ENCODE measurements around the gene DBNDD1. TPM values are rescaled to one million over a fixed set of nuclear protein-coding genes. Genes with fewer than 3 reads are reported as not detected.
"Not testable (repeated sequence)": the region's sequence is repeated elsewhere in the genome, so short reads cannot be mapped to it uniquely, and the experiment has no call there.

DBNDD1 gene
- polyA plus RNA-seq, 4 donors, result 0.67 to 8.3 (median 2.2) TPM; not detected in 1

DNA sequence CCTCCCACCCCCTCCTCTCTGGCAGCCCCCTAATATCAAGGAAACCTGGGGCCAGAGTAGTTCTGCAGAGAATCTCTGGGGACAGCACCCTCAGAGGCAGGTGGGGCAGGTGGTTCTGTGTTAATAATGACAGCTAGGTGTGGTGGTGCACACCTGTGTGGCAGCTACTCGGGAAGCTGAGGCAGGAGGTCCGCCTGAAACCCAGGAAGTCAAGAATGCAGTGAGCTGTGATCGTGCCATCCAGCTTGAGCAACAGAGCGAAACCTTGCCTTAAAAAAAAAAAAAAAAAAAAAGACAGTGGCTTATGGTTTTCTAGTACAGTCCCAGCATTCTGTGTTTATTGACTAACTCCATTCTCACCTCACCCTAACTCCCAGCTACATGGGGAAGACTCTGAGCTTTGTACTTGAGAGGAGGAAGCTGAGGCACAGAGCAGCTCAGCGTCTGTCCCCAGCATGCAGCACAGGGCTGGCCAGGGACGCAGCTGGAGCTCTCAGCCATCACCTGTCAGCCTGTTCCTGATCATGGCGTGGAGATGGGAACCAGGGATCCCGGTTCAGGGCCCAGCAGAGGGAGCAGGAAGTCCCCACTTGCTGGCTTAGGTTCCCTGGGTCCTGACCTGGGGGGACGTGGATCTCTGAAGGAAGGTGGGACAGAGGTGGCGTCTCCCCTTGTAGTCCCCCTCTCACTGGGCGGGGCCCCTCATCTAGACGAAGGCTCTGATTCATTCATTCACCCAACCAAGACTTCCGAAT lies 6.1 kb downstream of the DBNDD1 start:
- H3K4me3 ChIP-seq (ENCODE audit: low read depth in 1 of 3, low read length in 3 of 3), result no peak overlapping the region
- no peak overlapping the region for H3K27ac ChIP-seq (ENCODE audit: low read depth in 1 of 3, low read length in 2 of 3)
- no peaks in the 10 kb centered on the region for H3K9me3 ChIP-seq (ENCODE audit: control insufficient read depth in 2 of 2, insufficient read depth in 1 of 2, low read depth in 1 of 2, low read length in 1 of 2)
- H3K27me3 ChIP-seq (ENCODE audit: control insufficient read depth in 3 of 3, insufficient read depth in 3 of 3, low read length in 3 of 3), result peaks cover 0 to 2% (median 0%) of the 10 kb centered on the region in 3 donors
- FAIRE-seq (no peak), DNase-seq (no peak)
- WGBS, 3 donors, result 52 to 64% (median 59%) methylated on average over 12 to 13 of the region's 13 CpGs
- H3K36me3 ChIP-seq (ENCODE audit: control insufficient read depth in 3 of 3, insufficient read depth in 2 of 3, low read depth in 1 of 3, low read length in 3 of 3), result peaks cover 0 to 9% (median 0%) of the 10 kb centered on the region in 3 donors
- H3K4me1 ChIP-seq (ENCODE audit: control insufficient read depth in 3 of 3, insufficient read depth in 2 of 3, low read depth in 1 of 3, low read length in 2 of 3), result no peaks in the 10 kb centered on the region

DNA sequence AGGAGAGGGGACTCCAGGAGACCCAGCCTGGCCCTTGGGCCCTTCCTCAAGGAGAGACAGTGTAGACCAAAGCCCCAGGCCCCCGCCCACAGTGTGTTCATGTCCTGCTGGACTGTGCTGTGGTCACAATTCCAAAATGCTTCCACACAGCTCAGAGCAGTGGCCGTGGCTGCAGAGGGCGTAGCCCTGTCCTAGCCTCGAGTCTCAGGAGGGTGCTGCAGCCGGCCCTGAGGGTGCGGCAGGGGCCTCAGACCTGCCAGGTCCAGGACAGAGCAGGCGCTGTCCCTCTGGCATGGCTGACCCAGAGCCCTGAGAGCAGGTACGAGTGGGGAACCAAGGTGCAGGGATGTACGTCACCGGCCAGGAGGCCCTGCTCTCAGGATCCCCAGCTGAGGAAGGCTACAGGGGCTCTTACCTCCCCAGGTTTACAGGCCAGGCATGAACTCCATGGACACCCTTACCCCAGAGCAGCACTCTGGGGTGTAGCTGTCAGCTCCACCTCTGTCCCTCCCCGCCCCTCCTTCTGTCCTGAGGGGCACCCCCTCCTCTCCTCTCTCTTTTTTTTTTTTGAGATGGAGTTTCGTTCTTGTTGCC lies 7.3 kb downstream of the DBNDD1 start:
- FAIRE-seq, result no peak
- no peak overlapping the region for H3K4me3 ChIP-seq (ENCODE audit: low read depth in 1 of 3, low read length in 3 of 3)
- no peaks in the 10 kb centered on the region for H3K9me3 ChIP-seq (ENCODE audit: control insufficient read depth in 2 of 2, insufficient read depth in 1 of 2, low read depth in 1 of 2, low read length in 1 of 2)

DNA sequence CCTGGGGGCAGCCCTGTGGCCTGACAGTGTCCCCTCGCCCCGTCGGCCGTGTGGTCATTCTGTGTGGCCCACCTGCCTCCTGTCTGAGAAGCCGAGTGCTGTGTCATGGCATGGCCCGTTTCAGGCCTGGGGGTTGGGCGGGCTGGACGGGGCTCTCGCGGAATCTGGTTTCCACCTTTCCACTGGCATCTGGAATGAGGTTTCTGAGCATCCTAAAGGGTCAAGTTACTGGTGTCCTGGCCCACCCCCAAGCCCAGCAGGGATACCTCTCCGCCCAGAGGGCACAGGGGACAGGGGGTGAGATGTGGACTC lies 7.8 kb downstream of the DBNDD1 start:
- peaks cover 0 to 2% (median 0%) of the 10 kb centered on the region in 3 donors for H3K27me3 ChIP-seq (ENCODE audit: control insufficient read depth in 3 of 3, insufficient read depth in 3 of 3, low read length in 3 of 3)
- no peaks in the 10 kb centered on the region for H3K4me1 ChIP-seq (ENCODE audit: control insufficient read depth in 3 of 3, insufficient read depth in 2 of 3, low read depth in 1 of 3, low read length in 2 of 3)
- WGBS, 3 donors, result 80 to 89% (median 83%) methylated on average over 10 to 11 of the region's 11 CpGs

More for the DNA sequence above, 7.3 kb downstream of the DBNDD1 start:
- 85 to 88% (median 86%) methylated on average over 12 of the region's 12 CpGs for WGBS, 3 donors
- Histone ChIP-seq H3K27ac (ENCODE audit: low read depth in 1 of 3, low read length in 2 of 3) (no peak overlapping the region), H3K36me3 (ENCODE audit: control insufficient read depth in 3 of 3, insufficient read depth in 2 of 3, low read depth in 1 of 3, low read length in 3 of 3) (peaks cover 0 to 11% (median 0%) of the 10 kb centered on the region in 3 donors), H3K4me1 (ENCODE audit: control insufficient read depth in 3 of 3, insufficient read depth in 2 of 3, low read depth in 1 of 3, low read length in 2 of 3) (no peaks in the 10 kb centered on the region), H3K27me3 (ENCODE audit: control insufficient read depth in 3 of 3, insufficient read depth in 3 of 3, low read length in 3 of 3) (peaks cover 0 to 2% (median 0%) of the 10 kb centered on the region in 3 donors)
- no peak for DNase-seq

DNA sequence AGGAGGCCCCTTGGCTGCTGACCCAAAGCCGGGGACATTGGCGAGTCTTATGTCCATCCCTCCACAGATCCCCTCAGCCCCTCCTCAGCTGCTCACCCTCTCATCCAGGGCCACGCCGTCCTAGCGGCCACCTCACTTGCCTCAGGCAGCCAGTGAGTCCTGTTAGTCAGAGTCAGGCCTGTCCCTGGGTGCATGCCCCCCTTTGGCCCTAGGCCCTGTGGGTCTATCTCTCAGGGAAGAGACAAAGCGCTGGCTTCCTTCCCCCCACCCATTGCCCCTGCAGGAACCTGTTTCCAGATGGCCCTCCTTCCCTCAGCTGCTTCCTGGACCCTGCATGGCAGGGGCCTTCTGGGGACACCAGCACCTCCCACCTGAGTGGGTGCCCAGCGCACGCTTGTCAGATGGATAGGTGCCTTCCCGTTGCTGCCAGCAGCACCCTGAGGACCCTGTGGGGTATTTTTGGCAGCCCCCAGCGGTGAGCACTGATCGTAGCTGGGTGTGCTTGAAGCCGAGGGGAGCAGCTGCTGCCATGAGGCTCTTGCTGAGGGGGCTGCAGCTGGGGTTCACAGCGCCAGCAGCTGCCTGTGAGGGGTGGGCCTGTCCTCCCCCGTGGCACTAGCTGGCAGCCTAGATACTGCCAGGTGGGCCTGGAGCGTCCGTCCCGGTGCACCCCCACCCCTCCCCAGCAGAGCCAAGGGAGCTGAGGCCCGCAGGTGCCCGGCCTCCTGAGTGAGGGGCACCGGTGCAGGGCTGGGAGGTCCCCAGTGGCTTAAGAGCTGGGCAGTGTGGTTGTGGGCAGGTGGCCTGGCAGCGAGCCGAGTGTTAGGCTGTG lies 8.4 kb downstream of the DBNDD1 start:
- Histone ChIP-seq H3K4me3 (ENCODE audit: low read depth in 1 of 3, low read length in 3 of 3) (no peak overlapping the region), H3K27ac (ENCODE audit: low read depth in 1 of 3, low read length in 2 of 3) (no peak overlapping the region), H3K36me3 (ENCODE audit: control insufficient read depth in 3 of 3, insufficient read depth in 2 of 3, low read depth in 1 of 3, low read length in 3 of 3) (peaks cover 0 to 15% (median 0%) of the 10 kb centered on the region in 3 donors), H3K27me3 (ENCODE audit: control insufficient read depth in 3 of 3, insufficient read depth in 3 of 3, low read length in 3 of 3) (peaks cover 0 to 2% (median 0%) of the 10 kb centered on the region in 3 donors), H3K4me1 (ENCODE audit: control insufficient read depth in 3 of 3, insufficient read depth in 2 of 3, low read depth in 1 of 3, low read length in 2 of 3) (no peaks in the 10 kb centered on the region), H3K9me3 (ENCODE audit: control insufficient read depth in 2 of 2, insufficient read depth in 1 of 2, low read depth in 1 of 2, low read length in 1 of 2) (no peaks in the 10 kb centered on the region)
- FAIRE-seq, result no peak
- DNase-seq, result no peak
- WGBS, 3 donors, result 82 to 87% (median 87%) methylated on average over 19 to 22 of the region's 22 CpGs

More for the DNA sequence above, 7.8 kb downstream of the DBNDD1 start:
- H3K27ac ChIP-seq (ENCODE audit: low read depth in 1 of 3, low read length in 2 of 3), result no peak overlapping the region
- H3K36me3 ChIP-seq (ENCODE audit: control insufficient read depth in 3 of 3, insufficient read depth in 2 of 3, low read depth in 1 of 3, low read length in 3 of 3), result peaks cover 0 to 11% (median 0%) of the 10 kb centered on the region in 3 donors
- no peak for FAIRE-seq
- no peak for DNase-seq
- no peak overlapping the region for H3K4me3 ChIP-seq (ENCODE audit: low read depth in 1 of 3, low read length in 3 of 3)
- no peaks in the 10 kb centered on the region for H3K9me3 ChIP-seq (ENCODE audit: control insufficient read depth in 2 of 2, insufficient read depth in 1 of 2, low read depth in 1 of 2, low read length in 1 of 2)

DNA sequence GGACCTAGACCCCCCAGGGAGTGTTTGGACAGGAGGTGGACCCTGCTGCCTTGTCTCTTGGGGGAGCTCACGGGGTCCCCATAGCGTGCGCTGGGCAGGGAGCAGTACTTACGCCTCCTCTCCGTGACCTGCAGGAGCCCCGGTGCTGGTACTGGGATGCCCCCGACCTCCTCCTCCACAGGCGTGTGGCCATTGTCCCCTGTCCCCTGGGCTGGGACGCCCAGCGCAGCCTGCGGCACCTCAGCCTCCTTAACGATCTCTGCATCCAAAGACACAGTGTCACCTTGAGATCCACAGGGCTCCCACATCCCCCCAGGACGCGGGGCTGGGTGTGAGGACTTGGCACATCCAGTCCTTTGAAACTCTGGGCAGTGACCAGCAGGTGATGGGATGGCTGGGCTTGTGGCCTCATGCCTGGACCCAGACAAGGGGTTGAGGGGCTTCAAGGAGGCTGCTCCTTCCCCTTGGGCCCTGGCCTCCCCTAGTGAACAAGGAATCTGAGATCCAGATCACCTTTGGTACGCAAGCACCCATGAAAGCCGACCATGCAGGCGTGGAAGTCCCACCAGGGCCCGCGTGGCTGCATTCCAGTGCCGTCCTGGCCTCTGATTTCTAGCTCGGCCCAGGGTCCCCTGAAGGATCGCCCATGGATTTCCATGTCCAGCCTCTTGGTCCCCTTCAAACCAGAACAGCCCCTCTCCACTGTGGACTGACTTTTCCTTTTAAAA lies 9.9 kb downstream of the DBNDD1 start:
- DNase-seq, result no peak
- H3K27ac ChIP-seq (ENCODE audit: low read depth in 1 of 3, low read length in 2 of 3), result no peak overlapping the region
- WGBS, 3 donors, result 78 to 87% (median 86%) methylated on average over 22 of the region's 22 CpGs
- no peak for FAIRE-seq
- no peak overlapping the region for H3K4me3 ChIP-seq (ENCODE audit: low read depth in 1 of 3, low read length in 3 of 3)
- H3K4me1 ChIP-seq (ENCODE audit: control insufficient read depth in 3 of 3, insufficient read depth in 2 of 3, low read depth in 1 of 3, low read length in 2 of 3), result no peaks in the 10 kb centered on the region
- peaks cover 0 to 2% (median 0%) of the 10 kb centered on the region in 3 donors for H3K27me3 ChIP-seq (ENCODE audit: control insufficient read depth in 3 of 3, insufficient read depth in 3 of 3, low read length in 3 of 3)
- no peaks in the 10 kb centered on the region for H3K9me3 ChIP-seq (ENCODE audit: control insufficient read depth in 2 of 2, insufficient read depth in 1 of 2, low read depth in 1 of 2, low read length in 1 of 2)
- H3K36me3 ChIP-seq (ENCODE audit: control insufficient read depth in 3 of 3, insufficient read depth in 2 of 3, low read depth in 1 of 3, low read length in 3 of 3), result peaks cover 0 to 17% (median 0%) of the 10 kb centered on the region in 3 donors

DNA sequence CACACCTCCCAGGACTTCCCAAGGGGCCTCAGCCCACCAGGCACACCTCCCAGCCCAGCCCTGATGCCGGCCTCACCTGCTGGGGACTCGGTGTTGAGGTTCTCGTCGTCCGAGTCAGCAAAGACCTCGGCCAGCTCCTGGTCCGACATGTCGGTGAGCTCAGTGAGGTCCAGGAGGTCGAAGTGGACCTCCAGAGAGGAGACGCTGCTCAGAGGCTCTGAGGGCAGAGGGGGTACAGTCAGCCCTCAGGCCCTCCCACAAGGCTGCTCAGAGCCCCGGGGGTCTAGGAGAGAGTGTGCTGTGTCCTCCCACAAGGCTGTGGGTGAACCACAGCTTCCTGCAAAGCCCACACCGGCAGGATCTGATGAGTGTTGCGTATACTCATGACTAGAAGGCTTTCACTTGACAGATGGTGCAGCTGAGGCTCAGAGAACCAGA lies 10.5 kb downstream of the DBNDD1 start:
- H3K27me3 ChIP-seq (ENCODE audit: control insufficient read depth in 3 of 3, insufficient read depth in 3 of 3, low read length in 3 of 3), result peaks cover 0 to 2% (median 0%) of the 10 kb centered on the region in 3 donors
- peaks cover 0 to 17% (median 0%) of the 10 kb centered on the region in 3 donors for H3K36me3 ChIP-seq (ENCODE audit: control insufficient read depth in 3 of 3, insufficient read depth in 2 of 3, low read depth in 1 of 3, low read length in 3 of 3)
- H3K4me1 ChIP-seq (ENCODE audit: control insufficient read depth in 3 of 3, insufficient read depth in 2 of 3, low read depth in 1 of 3, low read length in 2 of 3), result no peaks in the 10 kb centered on the region
- FAIRE-seq (no peak), DNase-seq (peak in 1 of 2 donors; percentile 46)
- no peaks in the 10 kb centered on the region for H3K9me3 ChIP-seq (ENCODE audit: control insufficient read depth in 2 of 2, insufficient read depth in 1 of 2, low read depth in 1 of 2, low read length in 1 of 2)
- no peak overlapping the region for H3K4me3 ChIP-seq (ENCODE audit: low read depth in 1 of 3, low read length in 3 of 3)
- WGBS, 3 donors, result 56 to 81% (median 68%) methylated on average over 13 of the region's 13 CpGs
- no peak overlapping the region for H3K27ac ChIP-seq (ENCODE audit: low read depth in 1 of 3, low read length in 2 of 3)

DNA sequence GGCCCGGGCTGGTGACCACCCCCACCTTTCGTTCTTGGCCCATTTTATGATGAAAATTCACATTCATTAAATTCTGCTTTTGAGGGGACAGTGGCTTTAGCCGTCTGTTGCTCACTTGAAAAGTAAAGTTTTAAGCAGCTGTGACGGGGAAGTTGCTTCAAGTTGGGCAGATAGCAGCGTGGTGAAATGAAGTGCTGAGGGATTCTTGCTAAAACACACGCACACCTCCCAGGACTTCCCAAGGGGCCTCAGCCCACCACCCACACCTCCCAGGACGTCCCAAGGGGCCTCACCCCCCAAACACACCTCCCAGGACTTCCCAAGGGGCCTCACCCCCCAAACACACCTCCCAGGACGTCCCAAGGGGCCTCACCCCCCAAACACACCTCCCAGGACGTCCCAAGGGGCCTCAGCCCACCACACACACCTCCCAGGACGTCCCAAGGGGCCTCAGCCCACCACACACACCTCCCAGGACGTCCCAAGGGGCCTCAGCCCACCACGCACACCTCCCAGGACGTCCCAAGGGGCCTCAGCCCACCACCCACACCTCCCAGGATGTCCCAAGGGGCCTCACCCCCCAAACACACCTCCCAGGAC lies 11.5 kb downstream of the DBNDD1 start:
- not testable (repeated sequence) for FAIRE-seq, DNase-seq
- 66 to 71% (median 66%) methylated on average over 12 to 13 of the region's 13 CpGs for WGBS, 3 donors

More for the DNA sequence above, 11.5 kb downstream of the DBNDD1 start:
- H3K4me3 ChIP-seq (ENCODE audit: low read depth in 1 of 3, low read length in 3 of 3); H3K27ac ChIP-seq (ENCODE audit: low read depth in 1 of 3, low read length in 2 of 3); H3K9me3 ChIP-seq (ENCODE audit: control insufficient read depth in 2 of 2, insufficient read depth in 1 of 2, low read depth in 1 of 2, low read length in 1 of 2); H3K4me1 ChIP-seq (ENCODE audit: control insufficient read depth in 3 of 3, insufficient read depth in 2 of 3, low read depth in 1 of 3, low read length in 2 of 3); H3K27me3 ChIP-seq (ENCODE audit: control insufficient read depth in 3 of 3, insufficient read depth in 3 of 3, low read length in 3 of 3): not testable (repeated sequence)
- H3K36me3 ChIP-seq (ENCODE audit: control insufficient read depth in 3 of 3, insufficient read depth in 2 of 3, low read depth in 1 of 3, low read length in 3 of 3), result peaks cover 0 to 15% (median 0%) of the 10 kb centered on the region in 3 donors
